HG03469 (cell line): Measurements from ENCODE around the gene HECTD1.
"Not testable (repeated sequence)": the region's sequence is repeated elsewhere in the genome, so short reads cannot be mapped to it uniquely, and the experiment has no call there.

ENCODE experiments used
- ATAC-seq: cut with Tn5 transposase; IDR thresholded peaks from one replicate; pipeline ENCODE4 v1.9.1; 2021; ENCODE audit warnings: mild to moderate bottlenecking, moderate library complexity, moderate number of reproducible peaks; ENCODE audit not compliant: unreplicated experiment

The HECTD1 gene

GRCh38 chr14:31096255-31096654, 111.3 kb downstream of the HECTD1 start:
- no peak for ATAC-seq

GRCh38 chr14:31095817-31096216, 111.8 kb downstream of the HECTD1 start:
- ATAC-seq, result not testable (repeated sequence)

GRCh38 chr14:31093884-31094839, 113.4 kb downstream of the HECTD1 start:
- ATAC-seq, result not testable (repeated sequence)

- no peak for ATAC-seq
These were observed 115.4 kb downstream of the HECTD1 start for GRCh38 chr14:31092160-31092708.

- no peak for ATAC-seq
These were observed 116.5 kb downstream of the HECTD1 start for GRCh38 chr14:31090883-31091764.

- ATAC-seq, result not testable (repeated sequence)
These were observed 121.1 kb downstream of the HECTD1 start for GRCh38 chr14:31086466-31086865.

- no peak for ATAC-seq
These were observed 122.6 kb downstream of the HECTD1 start for GRCh38 chr14:31085027-31085426.

GRCh38 chr14:31084385-31084784, 123.2 kb downstream of the HECTD1 start:
- ATAC-seq, result peak; percentile 64

GRCh38 chr14:31083781-31084180, 123.8 kb downstream of the HECTD1 start:
- ATAC-seq, result no peak

- ATAC-seq, result no peak
These were observed 127.1 kb downstream of the HECTD1 start for GRCh38 chr14:31080484-31080883.

- no peak for ATAC-seq
These were observed 127.5 kb downstream of the HECTD1 start for GRCh38 chr14:31080056-31080455.

GRCh38 chr14:31078766-31079165, 128.8 kb downstream of the HECTD1 start:
- no peak for ATAC-seq

- no peak for ATAC-seq
These were observed 132.4 kb downstream of the HECTD1 start for GRCh38 chr14:31075144-31075543.

- ATAC-seq, result no peak
These were observed 136.4 kb downstream of the HECTD1 start for GRCh38 chr14:31071151-31071550.

GRCh38 chr14:31070431-31070830, 137.2 kb downstream of the HECTD1 start:
- ATAC-seq, result no peak

GRCh38 chr14:31069343-31069742, 138.2 kb downstream of the HECTD1 start:
- no peak for ATAC-seq

GRCh38 chr14:31068235-31068634, 139.4 kb downstream of the HECTD1 start:
- ATAC-seq, result no peak

GRCh38 chr14:31062908-31063307, 144.7 kb downstream of the HECTD1 start:
- not testable (repeated sequence) for ATAC-seq

- no peak for ATAC-seq
These were observed 147.2 kb downstream of the HECTD1 start for GRCh38 chr14:31060253-31060875.

GRCh38 chr14:31059152-31059924, 148.3 kb downstream of the HECTD1 start:
- ATAC-seq, result no peak
